PC-3 (cell line): ENCODE data around the gene ROCK2. TPM values are rescaled to one million over a fixed set of nuclear protein-coding genes. Genes with fewer than 3 reads are reported as not detected.

Experiments
- ATAC-seq: fragments of 200-7000 bp; cut with Tn5 transposase; 2 replicates; pipeline ENCODE4 v1.9.1; 2020; ENCODE audit warnings: mild to moderate bottlenecking, moderate library complexity
- BruUV-seq: library from RNA; stranded (reverse); fragments of 400-500 nt; replicated peaks from 2 replicates; lab custom pipeline; 2021; lab: Mats Ljungman, UMichigan
- CTCF ChIA-PET: fragments of 300-600 bp; sonication (Branson Sonifier 250); formaldehyde crosslinking; loops from one replicate; lab custom pipeline; 2022; ENCODE audit warnings: antibody characterized with exemption; lab: Charles Lee
- POLR2A ChIA-PET: fragments of 300-600 bp; sonication (Branson Sonifier 250); formaldehyde crosslinking; loops from one replicate; lab custom pipeline; 2022; ENCODE audit warnings: antibody characterized with exemption; ENCODE audit not compliant: unreplicated experiment; lab: Charles Lee
- DNase-seq: peaks from one replicate; pipeline ENCODE4 v3.0.0-alpha.2; 2015
- H2AFZ ChIP-seq: fragments of 300-600 bp; sonication (generic); 2 replicates; pipeline ENCODE4 v1.6.0; 2016; ENCODE audit warnings: antibody characterized with exemption, low read length
- H3F3A ChIP-seq: fragments of 300-600 bp; sonication (generic); one replicate; pipeline ENCODE4 v1.6.0; 2017; ENCODE audit warnings: antibody characterized with exemption, low read length, control low read depth, mild to moderate bottlenecking; ENCODE audit not compliant: unreplicated experiment
- H3K27ac ChIP-seq: fragments of 300-600 bp; sonication (generic); 2 replicates; pipeline ENCODE4 v1.5.1; 2016; ENCODE audit warnings: mild to moderate bottlenecking, low read length
- H3K27me3 ChIP-seq: fragments of 300-600 bp; sonication (generic); 2 replicates; pipeline ENCODE4 v1.6.1; 2016; ENCODE audit warnings: low read length, mixed read lengths
- H3K36me3 ChIP-seq: fragments of 300-600 bp; sonication (generic); 2 replicates; pipeline ENCODE4 v1.6.1; 2016; ENCODE audit warnings: low read depth, mixed run types, low read length, mixed read lengths
- H3K4me1 ChIP-seq: fragments of 300-600 bp; sonication (generic); 2 replicates; pipeline ENCODE4 v1.5.1; 2016; ENCODE audit warnings: low read length; ENCODE audit not compliant: insufficient read depth
- H3K4me2 ChIP-seq: fragments of 300-600 bp; sonication (generic); 2 replicates; pipeline ENCODE4 v1.6.0; 2016; ENCODE audit warnings: low read length
- H3K4me3 ChIP-seq: fragments of 300-600 bp; sonication (generic); 2 replicates; pipeline ENCODE4 v1.5.1; 2016; ENCODE audit warnings: mild to moderate bottlenecking, low read length, mixed read lengths
- H3K79me2 ChIP-seq: fragments of 300-600 bp; sonication (generic); 2 replicates; pipeline ENCODE4 v1.6.1; 2017; ENCODE audit warnings: low read length, mixed read lengths
- H3K9ac ChIP-seq: fragments of 300-600 bp; sonication (generic); 2 replicates; pipeline ENCODE4 v1.6.0; 2016; ENCODE audit warnings: mild to moderate bottlenecking, low read length
- H3K9me2 ChIP-seq: fragments of 300-600 bp; sonication (generic); replicated peaks from 2 replicates; pipeline ENCODE4 v1.6.1; 2016; ENCODE audit warnings: mixed run types, low read length, mixed read lengths
- H3K9me3 ChIP-seq: fragments of 300-600 bp; sonication (generic); 2 replicates; pipeline ENCODE4 v1.6.1; 2016; ENCODE audit warnings: low read length, mixed read lengths
- H4K20me1 ChIP-seq: fragments of 300-600 bp; sonication (generic); 2 replicates; pipeline ENCODE4 v1.6.1; 2016; ENCODE audit warnings: low read length, mixed read lengths
- CTCF ChIP-seq: fragments of 300-600 bp; sonication (generic); conservative IDR thresholded peaks from 2 replicates; pipeline ENCODE4 v1.5.1; 2017; ENCODE audit warnings: antibody characterized with exemption, low read depth, mild to moderate bottlenecking, low read length
- EZH2 ChIP-seq: fragments of 300-600 bp; sonication (generic); IDR thresholded peaks from one replicate; pipeline ENCODE4 v1.6.1; 2017; ENCODE audit warnings: antibody characterized with exemption, mild to moderate bottlenecking, low read length; ENCODE audit not compliant: unreplicated experiment
- EZH2phosphoT487 ChIP-seq: fragments of 300-600 bp; sonication (generic); IDR thresholded peaks from 2 replicates; pipeline ENCODE4 v1.6.1; 2018; ENCODE audit warnings: mild to moderate bottlenecking, antibody characterized with exemption, low read length, borderline replicate concordance
- intact Hi-C: fragments of 100-400 bp; cut with micrococcal nuclease; formaldehyde crosslinking; loops from 2 replicates; pipeline ENCODE4 v1.9.0; 2023
- total RNA-seq: library from RNA; depleted of rRNA; stranded (reverse); fragments of >200 nt; gene quantifications from 2 replicates; pipeline ENCODE4 v1.2.3, GENCODE V29; 2014

The ROCK2 gene
- total RNA-seq, 1 experiment from 2014 or later: 35.3 TPM

DNA sequence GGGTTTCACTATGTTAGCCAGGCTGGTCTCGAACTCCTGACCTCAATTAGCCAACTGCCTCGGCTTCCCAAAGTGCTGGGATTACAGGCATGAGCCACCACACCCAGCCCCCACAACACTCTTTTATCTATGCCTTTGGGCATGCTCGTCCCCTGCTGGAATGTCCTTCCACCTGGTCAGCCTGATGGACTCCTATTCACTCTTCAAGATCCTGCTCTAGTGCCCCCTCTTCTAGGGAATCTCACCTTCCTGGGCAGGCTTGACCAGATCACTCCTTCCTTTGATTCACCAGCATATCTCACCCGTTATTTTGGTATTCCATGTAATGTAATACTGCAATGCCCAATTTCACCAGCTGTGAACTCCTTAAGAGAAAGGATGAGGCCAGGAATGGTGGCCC, 203.1 kb downstream of the ROCK2 start:
- TF ChIP-seq CTCF (no peak), EZH2 (no peak), EZH2phosphoT487 (no peak)
- no peak overlapping the region for H3K4me2 ChIP-seq
- no peaks in the 10 kb centered on the region for H3K4me1 ChIP-seq
- ATAC-seq (no peak), DNase-seq (no peak)
- no peaks in the 10 kb centered on the region for H4K20me1 ChIP-seq
- H3F3A ChIP-seq: no peaks in the 10 kb centered on the region
- H3K27ac ChIP-seq: no peak overlapping the region
- no peak overlapping the region for H2AFZ ChIP-seq
- no peak overlapping the region for H3K4me3 ChIP-seq
- intact Hi-C loops: no loop called here
- POLR2A ChIA-PET: no interaction called here
- BruUV-seq: no TSS peak
- no peak overlapping the region for H3K9ac ChIP-seq
- CTCF ChIA-PET: no interaction called here
- H3K27me3 ChIP-seq: no peaks in the 10 kb centered on the region
- no peaks in the 10 kb centered on the region for H3K9me3 ChIP-seq
- H3K79me2 ChIP-seq: no peaks in the 10 kb centered on the region
- H3K9me2 ChIP-seq: no peaks in the 10 kb centered on the region
- no peaks in the 10 kb centered on the region for H3K36me3 ChIP-seq

- Histone ChIP-seq H3K79me2 (no peaks in the 10 kb centered on the region), H3K4me3 (no peak overlapping the region), H3K9ac (no peak overlapping the region), H3K9me2 (no peaks in the 10 kb centered on the region), H3K36me3 (no peaks in the 10 kb centered on the region), H3K27ac (no peak overlapping the region), H3K27me3 (no peaks in the 10 kb centered on the region), H3K9me3 (no peaks in the 10 kb centered on the region), H3K4me2 (no peak overlapping the region), H3K4me1 (no peaks in the 10 kb centered on the region), H4K20me1 (no peaks in the 10 kb centered on the region), H3F3A (no peaks in the 10 kb centered on the region), H2AFZ (no peak overlapping the region)
- CTCF ChIA-PET: no interaction called here
- intact Hi-C loops: no loop called here
- ATAC-seq (peak; percentile 29; the same call in 1 of the 2 replicates), DNase-seq (peak; percentile 61)
- POLR2A ChIA-PET: no interaction called here
- no TSS peak for BruUV-seq
- TF ChIP-seq EZH2: no peak
- no peak for TF ChIP-seq EZH2phosphoT487
- no peak for TF ChIP-seq CTCF
Measured at GRCh38 chr2:11140492-11140891, 203.9 kb downstream of the ROCK2 start.

GRCh38 chr2:11134349-11134748, 210.1 kb downstream of the ROCK2 start:
- Histone ChIP-seq H3K9me2 (no peaks in the 10 kb centered on the region), H3K36me3 (no peaks in the 10 kb centered on the region), H3K4me1 (peaks cover 12% of the 10 kb centered on the region), H3F3A (no peaks in the 10 kb centered on the region), H3K79me2 (no peaks in the 10 kb centered on the region), H3K4me2 (no peak overlapping the region), H3K9me3 (no peaks in the 10 kb centered on the region), H3K27me3 (no peaks in the 10 kb centered on the region), H3K9ac (no peak overlapping the region), H3K27ac (no peak overlapping the region), H4K20me1 (no peaks in the 10 kb centered on the region), H2AFZ (no peak overlapping the region), H3K4me3 (no peak overlapping the region)
- POLR2A ChIA-PET: no interaction called here
- no peak for ATAC-seq
- TF ChIP-seq CTCF (no peak), EZH2 (no peak), EZH2phosphoT487 (no peak)
- no peak for DNase-seq
- no TSS peak for BruUV-seq
- intact Hi-C loops: loop anchor here (5.0 to 10.0 kb wide), 6 partner anchors 68 to 540 kb away; partner anchors contain the start of gene NTSR2
- CTCF ChIA-PET: no interaction called here
